Amygdala (tissue), 56 donors: ENCODE data around the gene CMIP.

Experiments
- DNase-seq, 56 donors: peaks; one replicate each; lab custom pipeline; 2025; lab: John Stamatoyannopoulos, UW

Gene CMIP

DNA sequence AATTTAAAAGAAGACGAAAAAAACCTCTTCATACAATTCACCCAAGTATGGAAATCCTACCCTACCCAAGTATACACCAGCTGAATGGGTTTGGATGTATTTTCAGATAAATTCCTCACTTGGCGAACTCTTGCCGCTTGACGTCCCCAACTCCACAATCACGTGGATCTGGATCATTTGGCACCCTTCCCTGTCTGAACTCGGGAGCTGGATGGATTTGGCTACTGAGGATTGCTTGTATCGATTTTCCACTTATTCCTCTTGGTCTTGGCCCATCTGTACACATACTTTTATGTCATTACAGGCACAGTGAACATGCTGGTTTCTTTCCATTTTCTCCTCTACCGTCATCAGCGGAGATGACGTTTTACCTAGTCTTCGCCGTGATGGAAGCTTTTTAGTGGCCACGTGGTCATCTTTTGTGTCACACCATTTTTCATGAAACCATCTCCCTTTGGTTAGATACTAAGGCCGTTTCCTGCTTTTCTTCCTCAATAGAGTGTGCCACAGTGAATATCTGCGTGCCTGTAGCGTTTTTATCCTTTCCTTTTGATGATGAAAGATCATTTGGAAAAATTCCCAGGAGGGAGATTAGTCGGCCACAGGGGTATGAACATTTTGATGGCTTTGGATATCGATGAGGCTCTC is 47.1 kb downstream of the CMIP start:
- no peak for DNase-seq

DNA sequence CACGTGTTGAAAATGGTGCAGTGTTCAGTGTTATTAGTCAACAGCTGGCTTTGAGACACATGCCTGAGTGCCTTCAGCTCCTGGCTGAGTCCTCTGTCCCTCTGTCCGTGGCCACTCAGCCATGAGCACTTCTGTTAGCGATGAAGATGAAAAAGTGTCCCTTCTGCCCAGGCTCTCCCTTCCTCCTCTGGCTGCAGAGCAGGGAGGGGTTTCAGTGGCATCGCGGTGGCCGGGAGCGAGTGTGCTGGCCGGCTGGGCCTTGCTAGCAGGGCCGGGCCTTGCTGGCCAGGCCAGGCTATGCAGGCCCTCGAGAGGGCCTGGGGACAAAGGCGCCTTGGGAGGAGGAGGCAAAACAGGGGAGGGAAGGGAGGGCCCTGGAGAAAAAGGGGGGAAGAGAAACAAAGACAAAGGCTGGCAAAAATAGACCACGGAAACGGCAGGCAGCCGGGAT is 47.7 kb downstream of the CMIP start:
- DNase-seq = peak in 3 of 56 donors; percentile 24 to 32 (median 25)

DNA sequence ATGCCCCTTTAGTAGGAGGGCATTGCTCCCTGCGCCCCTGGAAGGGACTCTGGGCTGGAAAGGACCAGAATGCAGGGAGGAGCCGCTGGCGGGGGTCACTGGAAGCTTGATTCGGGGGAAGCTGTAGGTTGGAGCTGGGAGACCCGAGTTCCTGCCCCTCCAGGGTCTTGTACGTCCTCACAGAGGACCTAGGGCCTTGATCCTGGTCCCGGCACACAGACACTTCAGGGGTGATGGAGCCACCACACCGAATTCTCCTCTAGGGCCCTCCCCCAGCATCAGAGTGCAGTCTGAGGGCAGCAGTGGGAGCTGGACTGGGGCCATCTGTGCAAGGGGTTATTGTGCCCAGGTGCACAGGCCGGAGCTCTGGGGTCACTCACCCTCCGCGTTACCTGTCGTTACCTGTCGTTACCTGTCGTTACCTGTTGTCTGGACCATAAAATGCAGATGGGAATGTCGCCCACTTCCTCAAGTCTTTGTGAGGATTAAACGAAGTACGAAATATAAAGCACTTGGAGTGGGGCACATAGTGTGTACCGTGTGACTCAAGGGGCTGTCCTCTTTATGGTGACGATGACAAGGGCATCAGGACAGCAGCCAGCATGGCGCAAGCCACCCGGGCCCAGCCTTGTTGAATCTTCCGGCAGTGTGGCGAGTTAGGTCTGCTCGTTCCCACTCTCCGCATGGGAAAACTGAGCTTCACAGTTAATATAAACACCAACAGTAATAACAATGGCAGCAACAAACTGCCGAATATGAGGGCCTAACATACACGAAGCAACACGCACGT is 48.6 kb downstream of the CMIP start:
- no peak for DNase-seq

DNA sequence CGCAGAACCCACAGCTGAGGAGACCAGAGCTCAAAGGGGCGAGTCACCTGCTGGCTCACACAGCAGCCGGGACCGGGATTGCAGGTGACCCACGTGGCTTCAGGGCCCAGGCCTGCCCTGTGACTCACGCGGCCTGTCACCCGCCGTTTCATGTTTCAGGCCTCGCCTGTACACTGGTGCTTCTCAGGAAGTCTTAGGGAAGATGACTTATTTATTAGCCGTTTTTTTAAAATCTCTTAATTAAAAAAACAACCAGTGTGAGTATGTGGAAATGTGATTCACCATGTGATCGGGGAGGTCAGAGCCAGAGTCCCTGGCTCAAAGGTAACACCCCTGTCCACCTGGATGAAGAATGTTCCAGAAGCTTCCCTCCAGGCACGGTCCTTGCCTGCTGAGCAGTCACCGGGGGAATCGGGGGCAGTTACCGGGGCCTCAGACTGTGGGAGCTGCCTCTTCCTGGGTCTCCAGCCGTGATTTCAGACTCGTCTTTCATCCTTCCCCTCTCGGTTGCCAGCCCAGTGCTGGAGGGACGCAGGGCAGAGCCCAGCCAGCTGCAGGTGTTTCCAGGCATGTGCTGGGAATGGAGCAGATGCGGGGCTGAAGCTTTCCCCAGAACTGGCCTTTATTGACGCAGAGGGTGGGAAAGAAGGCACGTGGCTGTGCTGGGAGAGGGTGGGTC is 49.3 kb downstream of the CMIP start:
- DNase-seq = peak in 1 of 56 donors; percentile 18

DNA sequence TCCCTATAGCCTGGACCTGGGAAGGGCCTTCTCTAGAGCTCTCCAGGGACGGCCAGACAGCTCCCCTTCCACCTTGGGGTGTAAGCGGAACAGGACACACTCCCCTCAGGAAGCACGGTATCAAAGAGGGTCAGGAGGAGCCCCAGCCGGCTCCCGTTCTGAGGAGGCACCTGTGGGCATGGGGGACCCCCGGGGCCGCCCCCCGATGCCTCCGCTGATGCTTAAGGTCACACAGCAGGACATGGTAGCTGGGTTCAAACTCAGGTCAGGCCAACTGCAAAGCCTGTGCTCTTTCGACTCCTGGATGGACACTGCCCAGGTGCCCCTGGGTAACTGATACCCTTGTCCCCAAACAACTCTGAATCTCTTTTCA is 49.8 kb downstream of the CMIP start:
- DNase-seq = no peak

DNA sequence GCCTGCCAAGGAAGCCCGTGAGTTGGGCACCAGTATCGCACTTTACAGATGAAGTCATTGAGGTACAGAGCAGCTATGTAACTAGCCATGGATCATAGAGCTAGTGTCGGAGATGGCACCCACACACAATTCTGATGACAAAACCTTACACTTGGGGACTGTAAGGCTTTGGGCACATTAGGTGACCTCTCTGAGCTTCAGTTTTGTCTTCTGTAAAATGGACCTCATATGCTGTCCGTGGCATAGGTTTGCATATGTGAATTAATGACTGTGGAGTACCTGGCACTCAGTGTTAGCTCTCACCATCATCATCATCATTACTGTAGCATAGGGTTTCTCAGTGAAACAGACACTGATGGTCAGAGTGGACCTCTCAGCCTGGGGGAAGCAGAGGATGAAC is 50.3 kb downstream of the CMIP start:
- no peak for DNase-seq

DNA sequence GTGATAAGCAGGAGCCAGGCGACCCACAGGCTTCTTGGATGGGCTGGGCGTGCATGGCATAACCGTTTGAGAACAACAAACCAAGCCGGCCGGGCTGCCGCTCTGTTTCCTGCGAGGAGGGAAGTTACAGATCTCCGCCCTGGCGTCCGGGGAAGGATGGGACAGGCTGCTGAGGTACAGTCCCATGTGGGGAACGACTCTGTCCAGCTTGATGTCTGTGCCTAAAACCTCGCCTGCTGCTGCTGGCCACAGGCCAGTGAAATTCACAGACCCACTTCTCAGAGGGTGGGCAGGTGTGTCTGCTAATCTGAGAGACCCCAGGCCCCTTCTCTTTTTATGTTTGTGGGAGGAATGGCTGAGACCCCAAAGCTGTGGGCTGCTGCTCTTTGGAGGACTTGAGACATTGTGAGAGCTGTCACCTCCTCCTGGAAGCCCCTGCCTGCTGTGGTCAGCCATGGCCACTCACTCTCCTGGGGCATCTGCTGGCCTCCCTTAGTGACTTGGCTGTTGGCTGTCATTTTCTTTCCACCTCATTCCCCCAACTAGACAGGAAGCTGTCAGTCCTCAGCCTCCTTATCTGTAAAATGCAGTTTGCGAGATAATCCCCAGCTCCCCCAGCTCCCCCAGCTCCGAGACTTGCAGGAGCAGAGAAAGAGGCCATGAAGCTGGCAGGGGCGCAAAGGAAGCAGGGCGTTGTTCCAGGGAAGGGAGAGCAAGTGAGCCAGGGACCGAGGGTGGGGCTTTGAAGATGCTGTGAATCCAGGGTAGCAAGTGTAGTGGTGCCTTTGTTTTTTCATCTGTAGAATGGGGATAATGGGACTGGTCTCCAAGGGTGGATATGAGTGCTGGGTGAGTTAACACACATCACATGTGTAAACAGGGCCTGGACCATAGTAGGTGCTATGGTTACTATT is 51.0 kb downstream of the CMIP start:
- no peak for DNase-seq

DNA sequence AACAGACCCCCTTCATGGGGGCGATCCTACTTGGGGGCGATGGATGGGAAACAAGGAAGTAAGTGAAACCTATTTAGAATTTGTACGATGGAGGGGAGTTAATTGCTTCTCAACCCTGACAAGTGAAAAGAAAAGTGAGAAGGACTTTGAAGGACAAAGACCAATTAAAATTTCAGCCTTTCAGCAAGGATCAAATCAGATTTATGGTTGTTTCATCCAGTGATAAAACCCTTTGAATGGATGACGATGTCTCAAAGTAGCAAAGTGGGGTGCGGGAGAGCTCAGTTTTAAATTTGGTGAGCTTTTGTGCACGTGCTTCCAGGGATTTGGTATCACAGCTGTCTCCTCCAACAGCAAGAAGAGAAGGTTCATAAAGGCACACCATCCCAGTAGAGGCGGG is 51.7 kb downstream of the CMIP start:
- DNase-seq = no peak

DNA sequence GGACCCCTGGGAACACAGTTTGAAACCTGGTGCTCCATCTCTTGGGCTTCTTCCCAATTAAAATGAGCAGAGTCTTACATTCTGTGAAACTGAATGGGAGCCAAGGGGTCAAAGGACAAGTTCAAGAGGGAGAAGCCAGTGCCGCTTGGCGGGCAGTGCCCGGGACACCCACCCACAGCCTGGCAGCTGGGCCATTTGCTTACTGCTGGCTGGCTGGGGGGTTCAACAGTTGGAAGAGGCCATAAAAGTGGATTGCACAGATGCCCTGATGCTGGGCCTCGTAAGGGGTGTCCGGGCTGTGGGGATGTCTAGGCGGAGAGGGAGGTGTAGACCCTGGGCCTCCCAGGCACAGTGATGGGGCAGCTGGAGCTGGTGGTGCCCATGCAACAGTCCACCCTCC is 52.1 kb downstream of the CMIP start:
- DNase-seq = no peak

DNA sequence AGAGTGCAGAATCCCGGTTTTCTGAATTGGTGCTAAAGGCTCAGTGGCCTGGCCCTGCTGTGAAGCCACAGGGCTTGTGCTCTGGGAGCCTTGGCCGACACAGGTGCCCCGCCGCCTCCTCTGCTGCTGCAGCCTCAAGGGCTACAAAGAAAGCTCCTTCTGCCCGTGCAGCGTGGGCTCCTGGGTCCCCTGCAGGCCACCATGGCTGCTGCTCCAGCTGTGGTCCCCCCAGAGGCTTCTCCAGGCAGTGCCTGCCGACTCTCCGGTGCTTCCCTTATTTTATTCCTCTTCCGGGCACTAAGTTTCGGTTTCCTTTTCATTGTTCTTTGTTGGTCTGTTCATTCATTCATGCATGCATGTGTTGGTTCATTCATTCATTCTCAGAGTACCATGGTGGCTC is 53.1 kb downstream of the CMIP start:
- DNase-seq = peak in 2 of 56 donors; percentile 25 to 29

DNA sequence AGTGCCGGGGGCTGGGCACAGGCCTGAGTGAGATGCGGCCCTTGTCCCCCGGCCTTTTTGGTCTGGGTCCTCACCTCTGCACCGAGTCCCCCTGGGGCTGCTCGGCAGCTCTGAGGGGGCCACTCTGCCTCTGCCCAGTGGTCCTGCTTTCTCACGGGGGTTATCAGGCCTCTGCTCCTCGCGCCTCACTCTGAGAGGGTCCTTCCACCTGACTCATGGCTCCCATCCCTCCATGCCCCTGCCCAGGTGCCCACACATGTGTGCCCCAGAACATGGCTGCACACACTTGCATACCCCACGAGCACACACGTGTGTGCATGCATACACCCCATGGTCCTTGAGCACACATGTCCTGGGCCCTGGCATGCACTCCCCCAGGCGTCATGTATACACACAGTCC is 53.7 kb downstream of the CMIP start:
- no peak for DNase-seq

DNA sequence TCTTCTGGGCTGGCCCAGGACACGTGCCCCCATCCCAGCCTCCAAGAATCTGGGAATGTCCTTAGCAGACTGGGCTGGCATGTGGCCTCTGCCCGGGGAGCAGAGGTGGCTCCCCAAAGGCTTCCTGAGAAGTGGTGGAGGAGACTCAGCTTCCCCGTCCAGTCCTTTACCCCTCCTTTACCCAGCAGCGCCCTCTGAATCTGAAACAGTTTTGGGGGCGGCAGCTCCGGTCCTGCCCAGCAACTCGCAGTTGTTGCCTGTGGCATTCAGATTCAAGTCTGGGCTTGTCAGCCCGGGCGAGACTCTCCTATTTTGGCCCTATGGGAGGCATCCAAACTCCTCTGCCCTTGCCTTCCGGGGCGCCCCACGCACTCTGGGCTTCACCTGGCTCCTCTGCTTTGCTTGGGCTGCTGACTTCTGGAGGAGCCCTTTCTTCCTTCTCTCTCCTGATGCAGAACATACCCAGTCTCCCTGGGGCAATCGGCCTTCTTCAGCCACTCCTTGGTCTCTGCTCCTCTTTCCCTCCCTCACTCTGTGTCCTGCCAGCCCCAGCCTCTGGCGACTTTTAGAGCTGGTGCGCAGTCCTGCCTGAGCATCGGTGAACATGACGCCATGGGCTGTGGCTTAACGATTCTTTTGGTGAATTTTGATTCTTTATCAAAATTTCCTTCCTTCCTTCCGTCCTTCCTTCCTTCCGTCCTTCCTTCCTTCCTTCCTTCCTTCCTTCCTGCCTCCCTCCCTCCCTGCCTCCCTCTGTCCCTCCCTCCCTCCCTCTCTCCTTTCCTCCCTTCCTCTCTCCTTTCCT is 55.2 kb downstream of the CMIP start:
- no peak for DNase-seq

DNA sequence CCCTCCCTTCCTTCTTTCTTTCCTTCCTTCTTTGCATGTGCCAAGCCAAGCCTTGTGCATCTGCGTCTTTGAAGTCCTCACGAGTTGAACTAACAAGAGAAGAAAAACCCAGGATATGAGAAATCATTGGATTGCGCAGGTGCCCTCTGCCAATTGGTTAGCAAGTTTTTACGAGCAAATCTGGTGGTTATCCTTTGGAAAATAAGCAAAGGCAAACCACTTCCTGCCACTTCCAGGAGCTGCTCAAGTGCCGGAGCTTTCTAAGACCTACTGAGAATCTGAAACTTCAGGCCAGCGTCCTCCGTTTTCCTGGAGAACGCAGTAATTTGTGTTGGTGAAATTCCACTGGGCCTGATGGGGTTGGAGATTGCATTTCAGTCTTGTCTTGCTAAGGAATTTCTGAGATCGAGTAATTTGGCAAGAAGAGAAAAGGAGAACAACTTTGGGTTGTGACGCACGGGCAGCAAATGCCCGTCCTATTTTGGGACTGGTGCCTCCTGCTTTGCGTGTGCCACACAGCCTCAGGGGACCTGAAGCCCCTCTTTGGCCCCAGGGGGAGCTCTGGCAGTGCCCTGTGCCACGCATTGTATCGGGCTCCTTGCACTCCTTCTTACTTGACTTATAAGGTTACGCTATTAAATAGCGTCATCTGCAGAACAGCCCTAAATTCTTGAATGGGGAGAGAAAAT is 56.4 kb downstream of the CMIP start:
- DNase-seq = no peak

DNA sequence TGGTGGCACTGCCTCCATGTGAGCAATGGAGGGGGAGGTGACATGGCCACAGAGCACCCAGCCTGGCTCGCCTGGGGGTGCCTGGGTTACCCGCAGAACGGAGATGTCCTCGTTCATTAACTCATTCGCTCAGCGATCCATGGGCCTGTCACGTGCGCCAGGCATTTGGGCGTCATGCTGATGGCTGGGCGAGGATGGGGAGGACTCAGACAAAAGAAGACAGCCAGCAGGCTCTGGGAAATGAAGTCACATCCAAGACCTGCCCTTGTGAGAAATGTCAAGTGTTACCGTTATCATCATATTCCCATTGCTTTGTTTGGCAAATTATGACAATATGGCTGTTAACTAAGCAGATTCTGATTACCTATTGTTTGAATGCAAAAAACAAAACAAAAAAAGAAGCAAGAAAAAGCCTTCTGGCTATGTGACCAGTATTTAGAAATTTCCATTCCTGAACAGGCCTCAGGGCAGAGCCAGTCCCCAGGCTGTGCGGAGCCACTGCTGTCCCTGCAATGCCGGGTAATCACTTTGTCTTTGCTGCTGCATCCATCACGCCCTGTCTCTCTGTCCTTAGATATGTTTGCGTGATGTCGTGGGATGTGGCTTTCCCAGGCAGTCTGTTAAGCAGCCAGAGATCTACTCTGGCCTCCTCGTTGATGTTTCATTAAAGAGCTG is 57.9 kb downstream of the CMIP start:
- no peak for DNase-seq

DNA sequence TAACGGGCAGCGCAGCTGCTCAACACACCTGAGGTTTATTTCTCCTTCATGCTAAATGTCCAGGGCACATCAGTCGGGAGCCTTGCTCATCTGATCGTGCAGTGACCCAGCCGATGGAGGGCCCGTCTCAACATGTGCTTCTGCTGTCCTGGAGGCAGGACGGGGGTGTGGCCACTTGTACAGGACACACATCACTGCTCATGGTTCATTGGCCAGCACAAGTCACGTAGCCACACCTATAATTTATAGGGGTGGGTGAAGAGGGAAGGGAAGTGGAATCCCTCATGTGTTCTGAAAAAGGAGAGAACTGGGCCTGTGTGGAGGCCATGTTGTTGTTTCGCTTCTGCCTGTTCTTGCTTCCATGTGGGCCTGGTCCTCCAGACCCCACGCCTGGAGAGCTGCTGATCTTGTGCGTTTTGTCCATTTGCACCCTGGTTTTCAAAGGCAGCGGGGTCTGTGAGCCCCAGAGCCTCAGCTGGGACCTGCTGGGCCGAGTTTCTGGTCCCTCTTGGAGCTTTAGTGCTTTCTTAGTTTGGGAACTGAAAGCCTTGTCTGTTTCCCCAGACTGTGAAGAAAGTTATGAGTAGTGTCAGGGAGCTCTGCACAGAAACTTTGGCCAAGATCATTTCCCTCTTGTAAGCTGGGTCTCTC is 60.5 kb downstream of the CMIP start:
- DNase-seq = peak in 1 of 56 donors; percentile 45

DNA sequence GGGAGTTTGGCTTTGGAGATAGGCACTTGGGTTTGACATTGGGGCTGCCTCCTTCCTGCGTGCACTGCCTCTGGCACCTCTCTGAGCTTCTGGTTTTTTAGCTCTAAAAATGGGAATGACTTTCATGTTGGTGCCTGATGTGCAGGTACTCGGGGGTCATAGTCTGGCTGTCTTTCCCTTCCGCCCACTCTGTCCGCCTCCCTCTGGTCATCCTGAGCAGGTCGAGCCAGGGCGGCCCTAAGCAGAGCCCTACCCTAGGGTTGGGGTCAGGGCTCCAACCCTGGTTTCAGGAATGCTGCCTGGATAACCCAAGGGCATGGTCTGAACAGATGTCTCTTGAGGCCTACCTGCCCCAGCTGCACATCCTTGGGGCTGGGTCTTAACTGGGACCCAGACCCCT is 64.8 kb downstream of the CMIP start:
- no peak for DNase-seq

DNA sequence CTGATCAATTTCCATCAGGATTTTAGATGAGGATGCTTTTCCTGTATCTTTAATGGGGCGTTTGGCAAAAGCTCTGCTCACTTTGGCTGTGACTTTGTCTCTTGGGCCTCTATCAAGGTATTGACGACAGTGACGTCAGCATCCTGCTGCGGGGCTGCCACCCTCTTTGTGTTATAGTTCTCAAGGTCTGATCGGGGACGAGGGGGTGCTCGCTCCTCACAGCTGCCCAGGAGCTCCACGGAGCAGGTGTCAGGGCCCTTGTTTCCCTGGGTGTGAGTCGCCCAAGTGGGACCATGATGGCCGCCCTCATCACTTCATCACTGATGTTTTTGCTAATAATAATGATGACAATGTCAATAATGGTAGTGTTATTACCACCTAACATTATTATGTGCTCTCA is 65.4 kb downstream of the CMIP start:
- no peak for DNase-seq

DNA sequence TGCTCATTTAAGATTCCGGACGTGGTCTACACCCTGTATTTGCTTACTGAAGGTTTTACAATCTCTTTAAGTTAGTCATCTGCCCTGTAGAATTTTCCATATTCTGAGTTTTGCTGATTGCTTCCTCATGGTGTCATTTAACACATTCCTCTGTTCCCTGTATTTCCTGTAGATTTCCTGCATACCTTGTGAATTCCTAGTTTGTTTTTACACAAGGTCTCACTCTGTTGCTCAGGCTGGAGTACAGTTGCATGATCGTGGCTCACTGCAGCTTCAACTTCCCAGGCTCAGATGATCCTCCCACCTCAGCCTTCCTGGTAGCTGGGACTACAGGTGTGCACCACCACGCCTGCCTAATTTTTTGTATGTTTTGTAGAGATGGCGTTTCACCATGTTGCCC is 66.8 kb downstream of the CMIP start:
- no peak for DNase-seq
